Smooth muscle cell of the umbilical artery (primary cell): Measurements from ENCODE around the gene PPP1R27. TPM values are rescaled to one million over a fixed set of nuclear protein-coding genes. Genes with fewer than 3 reads are reported as not detected.

Experiments
- total RNA-seq: library from RNA; depleted of rRNA; stranded (reverse); fragments of >200 nt; gene quantifications from 2 replicates; pipeline ENCODE4 v1.2.3, GENCODE V29; 2014

PPP1R27 gene, protein sequence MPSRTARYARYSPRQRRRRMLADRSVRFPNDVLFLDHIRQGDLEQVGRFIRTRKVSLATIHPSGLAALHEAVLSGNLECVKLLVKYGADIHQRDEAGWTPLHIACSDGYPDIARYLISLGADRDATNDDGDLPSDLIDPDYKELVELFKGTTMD
- total RNA-seq: 0.09 TPM in 1 of 2 replicates, not detected in the other

GRCh38 chr17:81834831-81835267 is at the start of gene PPP1R27:
Gene PPP1R27, minus strand, starts transcription at chr17:81835050. Its CDS starts 97 bp downstream, at chr17:81834953.

GRCh38 chr17:81870981-81871386 is 36.1 kb upstream of the PPP1R27 start, which contains the start of gene ARHGDIA:
Gene ARHGDIA, minus strand, starts transcription at chr17:81871337. Its CDS starts 1,407 bp downstream, at chr17:81869930.

GRCh38 chr17:81859906-81860755 is 25.3 kb upstream of the PPP1R27 start, which contains the start of gene P4HB:
Gene P4HB, minus strand, starts transcription at chr17:81860535. Its CDS starts 64 bp downstream, at chr17:81860471.

DNA sequence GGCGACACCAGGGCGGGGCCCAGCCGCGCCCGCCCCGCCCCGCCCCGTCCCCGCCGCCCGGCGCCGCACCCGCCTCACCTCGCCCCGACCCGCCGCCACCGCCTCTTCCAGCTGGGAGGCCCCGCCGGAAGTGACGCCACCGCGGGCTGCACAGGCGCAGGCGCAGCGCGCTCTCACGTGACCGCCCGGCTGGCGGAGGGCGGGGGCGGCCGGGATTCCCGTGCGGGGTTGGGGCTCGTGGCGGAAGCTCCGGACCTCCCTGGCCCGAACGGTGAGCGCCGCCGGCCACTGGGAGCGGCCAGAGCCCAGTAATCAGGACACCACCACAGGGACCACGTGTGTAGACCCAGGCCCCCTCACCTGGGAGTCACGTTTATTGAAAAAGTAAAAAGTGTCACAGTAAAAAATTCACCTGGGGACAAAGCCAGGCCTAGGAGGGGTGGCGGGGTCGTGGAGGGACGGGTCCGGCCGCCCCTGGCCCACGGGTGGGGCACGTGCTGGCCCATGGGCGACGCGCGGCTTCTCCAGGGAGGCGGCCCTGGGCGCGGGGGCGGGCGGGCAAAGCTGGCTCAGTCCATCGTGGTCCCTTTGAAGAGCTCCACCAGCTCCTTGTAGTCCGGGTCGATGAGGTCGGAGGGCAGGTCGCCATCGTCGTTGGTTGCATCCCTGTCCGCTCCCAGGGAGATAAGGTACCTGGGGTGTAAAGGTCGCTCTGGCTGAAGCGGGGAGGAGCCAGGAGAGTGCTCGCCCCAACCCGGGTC is 1.5 kb downstream of the PPP1R27 start, which contains the start of gene MCRIP1:
TSS of gene MCRIP1 (minus strand) at position 132 of the 761 bp plus-strand sequence. CDS start 8,785 bp downstream, outside the sequence.

DNA sequence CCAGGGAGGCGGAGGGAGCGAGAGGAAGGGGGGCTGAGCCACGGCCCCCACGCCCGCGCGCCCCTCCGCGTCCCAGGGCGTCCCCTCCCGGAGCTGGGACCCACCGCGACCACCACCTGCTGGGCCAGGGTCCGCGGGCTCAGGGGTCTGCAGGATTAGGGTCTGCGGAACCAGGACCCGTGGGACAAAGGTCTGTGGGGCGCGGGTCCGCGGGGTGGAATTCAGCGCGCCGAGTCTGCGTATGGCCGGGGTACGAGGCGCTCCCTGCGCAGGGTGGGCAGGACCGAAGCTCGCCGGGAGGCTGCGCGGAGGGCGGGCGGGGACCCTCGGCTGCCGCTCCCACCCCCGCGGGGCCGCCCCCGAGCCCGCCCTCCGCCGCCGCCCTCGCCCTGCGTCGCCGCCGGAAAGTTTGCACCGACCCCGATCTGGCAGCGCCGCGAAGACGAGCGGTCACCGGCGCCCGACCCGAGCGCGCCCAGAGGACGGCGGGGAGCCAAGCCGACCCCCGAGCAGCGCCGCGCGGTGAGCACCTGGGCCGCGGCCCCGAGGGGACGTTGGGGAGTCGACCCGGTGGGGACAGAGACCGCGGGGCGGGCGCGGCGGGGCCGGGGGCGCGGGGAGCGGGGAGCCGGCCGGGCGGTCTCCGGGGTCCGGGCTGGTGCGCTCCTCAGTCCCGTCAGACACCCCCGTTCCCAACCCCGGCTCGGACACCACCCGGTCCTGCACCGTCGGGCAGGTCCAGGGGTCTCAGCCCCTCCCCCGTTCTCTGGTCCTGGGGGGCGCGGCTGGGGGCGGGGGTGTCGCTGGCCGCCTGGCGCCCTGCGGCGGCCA is 30.9 kb downstream of the PPP1R27 start, which contains the start of gene GCGR:
TSS of gene GCGR (plus strand) at position 423 of the 831 bp plus-strand sequence. CDS start 4,869 bp downstream, outside the sequence.

Other genes with a start within 250 kb of the PPP1R27 start
- 94.1 and 131 TPM in 2 replicates for gene NPLOC4, start 197.9 kb downstream of the PPP1R27 start, total RNA-seq
- 2.1 and 3.6 TPM in 2 replicates for gene TSPAN10, start 197.9 kb downstream of the PPP1R27 start, total RNA-seq
- not detected in 2 replicates for gene PDE6G, start 178.5 kb downstream of the PPP1R27 start, total RNA-seq
- 18.4 and 37.1 TPM in 2 replicates for gene OXLD1, start 168.4 kb downstream of the PPP1R27 start, total RNA-seq
- 5.3 and 11.0 TPM in 2 replicates for gene CCDC137, start 168.3 kb downstream of the PPP1R27 start, total RNA-seq
- gene ARL16, start 151.3 kb downstream of the PPP1R27 start, total RNA-seq: 17.8 and 19.4 TPM in 2 replicates
- gene HGS, start 151.0 kb downstream of the PPP1R27 start, total RNA-seq: 73.6 and 138 TPM in 2 replicates
- 4.2 and 7.8 TPM in 2 replicates for gene MRPL12, start 131.7 kb downstream of the PPP1R27 start, total RNA-seq
- 8.0 and 10.5 TPM in 2 replicates for gene SLC25A10, start 122.8 kb downstream of the PPP1R27 start, total RNA-seq
- not detected in 2 replicates for gene GCGR, start 30.9 kb downstream of the PPP1R27 start, total RNA-seq
- 82.5 and 97.7 TPM in 2 replicates for gene MCRIP1, start 1.8 kb downstream of the PPP1R27 start, total RNA-seq
- gene P4HB, start 25.5 kb upstream of the PPP1R27 start, total RNA-seq: 2,852 and 4,180 TPM in 2 replicates
- 120 and 379 TPM in 2 replicates for gene ARHGDIA, start 36.3 kb upstream of the PPP1R27 start, total RNA-seq
- 76.3 and 110 TPM in 2 replicates for gene ALYREF, start 56.5 kb upstream of the PPP1R27 start, total RNA-seq
- 84.9 and 198 TPM in 2 replicates for gene ANAPC11, start 56.7 kb upstream of the PPP1R27 start, total RNA-seq
- gene NPB, start 67.2 kb upstream of the PPP1R27 start, total RNA-seq: 0.51 and 1.5 TPM in 2 replicates
- 50.5 and 52.1 TPM in 2 replicates for gene PCYT2, start 76.3 kb upstream of the PPP1R27 start, total RNA-seq
- 13.1 and 20.2 TPM in 2 replicates for gene SIRT7, start 83.1 kb upstream of the PPP1R27 start, total RNA-seq
- gene MAFG, start 92.7 kb upstream of the PPP1R27 start, total RNA-seq: 28.2 and 32.5 TPM in 2 replicates
- 245 and 274 TPM in 2 replicates for gene PYCR1, start 102.2 kb upstream of the PPP1R27 start, total RNA-seq
- gene MYADML2, start 112.2 kb upstream of the PPP1R27 start, total RNA-seq: under 0.01 TPM in 1 of 2 replicates, not detected in the other
- gene NOTUM, start 126.1 kb upstream of the PPP1R27 start, total RNA-seq: 0.14 TPM in 1 of 2 replicates, not detected in the other
- 21.4 and 28.8 TPM in 2 replicates for gene ASPSCR1, start 142.6 kb upstream of the PPP1R27 start, total RNA-seq
- gene CENPX, start 187.8 kb upstream of the PPP1R27 start, total RNA-seq: 11.3 and 17.7 TPM in 2 replicates
- gene LRRC45, start 188.3 kb upstream of the PPP1R27 start, total RNA-seq: 10.1 and 13.3 TPM in 2 replicates
- 19.0 and 25.3 TPM in 2 replicates for gene RAC3, start 196.6 kb upstream of the PPP1R27 start, total RNA-seq
- 30.7 and 48.7 TPM in 2 replicates for gene DCXR, start 202.6 kb upstream of the PPP1R27 start, total RNA-seq
- gene RFNG, start 216.8 kb upstream of the PPP1R27 start, total RNA-seq: 47.5 and 67.4 TPM in 2 replicates
- 90.3 and 111 TPM in 2 replicates for gene GPS1, start 216.8 kb upstream of the PPP1R27 start, total RNA-seq
- 55.2 and 65.6 TPM in 2 replicates for gene DUS1L, start 230.8 kb upstream of the PPP1R27 start, total RNA-seq